Measurements from ENCODE around the gene IFI44.
A peak's percentile ranks its signal among the peaks of the same experiment; 100 is the strongest.

The IFI44 gene

GRCh38 chr1:78650114-78650660 lies 556 bp downstream of the IFI44 start:
- no peak for DNase-seq (ENCODE audit: low read depth)
- peak overlapping the region; percentile 36 for H3K4me3 ChIP-seq (ENCODE audit: low read depth, low read length)

GRCh38 chr1:78651241-78651640 lies 1.6 kb downstream of the IFI44 start:
- peak; percentile 56 for DNase-seq (ENCODE audit: low read depth)

GRCh38 chr1:78652019-78652560 lies 2.5 kb downstream of the IFI44 start:
- DNase-seq (ENCODE audit: low read depth): no peak
- H3K4me3 ChIP-seq (ENCODE audit: low read depth, low read length): peak overlapping the region; percentile 36

More at GRCh38 chr1:78651241-78651640, 1.6 kb downstream of the IFI44 start:
- H3K4me3 ChIP-seq (ENCODE audit: low read depth, low read length): peak overlapping the region; percentile 36

- H3K4me3 ChIP-seq (ENCODE audit: low read depth, low read length): no peak overlapping the region
- peak; percentile 15 for DNase-seq (ENCODE audit: low read depth)
These were observed 9.3 kb downstream of the IFI44 start for GRCh38 chr1:78658901-78659300.

- no peak for DNase-seq (ENCODE audit: low read depth)
- no peak overlapping the region for H3K4me3 ChIP-seq (ENCODE audit: low read depth, low read length)
These were observed 14.3 kb downstream of the IFI44 start for GRCh38 chr1:78663923-78664322.

GRCh38 chr1:78664763-78665162 lies 15.1 kb downstream of the IFI44 start:
- no peak for DNase-seq (ENCODE audit: low read depth)
- no peak overlapping the region for H3K4me3 ChIP-seq (ENCODE audit: low read depth, low read length)

- DNase-seq (ENCODE audit: low read depth): no peak
- no peak overlapping the region for H3K4me3 ChIP-seq (ENCODE audit: low read depth, low read length)
These were observed 16.2 kb downstream of the IFI44 start for GRCh38 chr1:78665809-78666208.

GRCh38 chr1:78667939-78668338 lies 18.3 kb downstream of the IFI44 start:
- H3K4me3 ChIP-seq (ENCODE audit: low read depth, low read length): no peak overlapping the region
- DNase-seq (ENCODE audit: low read depth): no peak

- no peak overlapping the region for H3K4me3 ChIP-seq (ENCODE audit: low read depth, low read length)
- no peak for DNase-seq (ENCODE audit: low read depth)
These were observed 18.8 kb downstream of the IFI44 start for GRCh38 chr1:78668427-78668826.

GRCh38 chr1:78672428-78672827 lies 22.8 kb downstream of the IFI44 start:
- no peak for DNase-seq (ENCODE audit: low read depth)
- no peak overlapping the region for H3K4me3 ChIP-seq (ENCODE audit: low read depth, low read length)

- no peak for DNase-seq (ENCODE audit: low read depth)
- no peak overlapping the region for H3K4me3 ChIP-seq (ENCODE audit: low read depth, low read length)
These were observed 23.5 kb downstream of the IFI44 start for GRCh38 chr1:78673120-78673519.

- no peak overlapping the region for H3K4me3 ChIP-seq (ENCODE audit: low read depth, low read length)
- peak; percentile 22 for DNase-seq (ENCODE audit: low read depth)
These were observed 26.8 kb downstream of the IFI44 start for GRCh38 chr1:78676347-78676982.

GRCh38 chr1:78676993-78677392 lies 27.4 kb downstream of the IFI44 start:
- no peak for DNase-seq (ENCODE audit: low read depth)
- no peak overlapping the region for H3K4me3 ChIP-seq (ENCODE audit: low read depth, low read length)

- DNase-seq (ENCODE audit: low read depth): no peak
- H3K4me3 ChIP-seq (ENCODE audit: low read depth, low read length): no peak overlapping the region
These were observed 28.2 kb downstream of the IFI44 start for GRCh38 chr1:78677788-78678187.

- DNase-seq (ENCODE audit: low read depth): no peak
- no peak overlapping the region for H3K4me3 ChIP-seq (ENCODE audit: low read depth, low read length)
These were observed 28.7 kb downstream of the IFI44 start for GRCh38 chr1:78678324-78678723.

GRCh38 chr1:78681265-78681664 lies 31.6 kb downstream of the IFI44 start:
- H3K4me3 ChIP-seq (ENCODE audit: low read depth, low read length): no peak overlapping the region
- DNase-seq (ENCODE audit: low read depth): no peak

- DNase-seq (ENCODE audit: low read depth): no peak
- no peak overlapping the region for H3K4me3 ChIP-seq (ENCODE audit: low read depth, low read length)
These were observed 32.9 kb downstream of the IFI44 start for GRCh38 chr1:78682496-78682895.

GRCh38 chr1:78683079-78683478 lies 33.4 kb downstream of the IFI44 start:
- no peak for DNase-seq (ENCODE audit: low read depth)
- H3K4me3 ChIP-seq (ENCODE audit: low read depth, low read length): no peak overlapping the region

- no peak for DNase-seq (ENCODE audit: low read depth)
- no peak overlapping the region for H3K4me3 ChIP-seq (ENCODE audit: low read depth, low read length)
These were observed 37.7 kb downstream of the IFI44 start for GRCh38 chr1:78687315-78687714.

GRCh38 chr1:78687914-78688313 lies 38.3 kb downstream of the IFI44 start:
- DNase-seq (ENCODE audit: low read depth): no peak
- H3K4me3 ChIP-seq (ENCODE audit: low read depth, low read length): no peak overlapping the region

- DNase-seq (ENCODE audit: low read depth): peak; percentile 40
- no peak overlapping the region for H3K4me3 ChIP-seq (ENCODE audit: low read depth, low read length)
These were observed 39.1 kb downstream of the IFI44 start for GRCh38 chr1:78688697-78689096.
